Measurements from ENCODE around the gene PLCG2. TPM values are rescaled to one million over a fixed set of nuclear protein-coding genes. Genes with fewer than 3 reads are reported as not detected.
A peak's percentile ranks its signal among the peaks of the same experiment; 100 is the strongest.

PLCG2 gene
- total and polyA plus RNA-seq, 2 donors from 2014 or later = 50.7 to 55.6 TPM

DNA sequence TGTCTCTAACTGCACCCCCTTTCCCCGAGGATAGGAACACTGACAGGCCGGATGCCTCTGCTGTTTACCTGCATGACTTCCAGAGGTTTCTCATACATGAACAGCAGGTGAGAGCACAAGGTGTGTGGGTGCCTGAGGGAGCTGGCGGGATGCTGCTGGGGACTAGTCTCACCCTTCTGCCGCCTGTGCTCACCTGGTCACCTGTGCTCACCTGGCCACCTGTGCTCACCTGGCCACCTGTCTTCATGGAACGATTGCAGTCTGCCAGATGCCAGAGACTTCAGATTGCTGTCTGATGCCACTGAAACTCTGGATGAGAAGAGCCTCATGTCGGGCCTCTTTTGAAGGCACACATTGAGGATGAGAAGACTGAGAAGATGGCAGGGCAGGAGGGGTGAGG lies 104.1 kb downstream of the PLCG2 start:
- Histone ChIP-seq H3K4me1 (ENCODE audit: control insufficient read depth in 2 of 3, insufficient read depth in 2 of 3, low read depth in 1 of 3, low read length in 3 of 3) (peaks cover 0 to under 1% (median 0%) of the 10 kb centered on the region in 3 donors), H3K36me3 (ENCODE audit: control insufficient read depth in 2 of 3, insufficient read depth in 3 of 3, low read length in 3 of 3) (peaks cover 0 to 7% (median 4%) of the 10 kb centered on the region in 3 donors), H3K4me3 (ENCODE audit: low read length in 3 of 3) (no peak overlapping the region), H3K9me3 (ENCODE audit: control insufficient read depth in 2 of 3, insufficient read depth in 1 of 3, low read length in 3 of 3) (no peaks in the 10 kb centered on the region), H3K27ac (ENCODE audit: low read depth in 2 of 2, low read length in 2 of 2) (no peak overlapping the region), H3K9ac (ENCODE audit: low read length in 3 of 3) (no peak overlapping the region), H3K27me3 (ENCODE audit: control insufficient read depth, insufficient read depth, low read length) (no peaks in the 10 kb centered on the region)
- DNase-seq (no peak), FAIRE-seq (no peak)
- intact Hi-C loops (cut with DNase I) = no loop called here
- TF ChIP-seq, protein P1, sequence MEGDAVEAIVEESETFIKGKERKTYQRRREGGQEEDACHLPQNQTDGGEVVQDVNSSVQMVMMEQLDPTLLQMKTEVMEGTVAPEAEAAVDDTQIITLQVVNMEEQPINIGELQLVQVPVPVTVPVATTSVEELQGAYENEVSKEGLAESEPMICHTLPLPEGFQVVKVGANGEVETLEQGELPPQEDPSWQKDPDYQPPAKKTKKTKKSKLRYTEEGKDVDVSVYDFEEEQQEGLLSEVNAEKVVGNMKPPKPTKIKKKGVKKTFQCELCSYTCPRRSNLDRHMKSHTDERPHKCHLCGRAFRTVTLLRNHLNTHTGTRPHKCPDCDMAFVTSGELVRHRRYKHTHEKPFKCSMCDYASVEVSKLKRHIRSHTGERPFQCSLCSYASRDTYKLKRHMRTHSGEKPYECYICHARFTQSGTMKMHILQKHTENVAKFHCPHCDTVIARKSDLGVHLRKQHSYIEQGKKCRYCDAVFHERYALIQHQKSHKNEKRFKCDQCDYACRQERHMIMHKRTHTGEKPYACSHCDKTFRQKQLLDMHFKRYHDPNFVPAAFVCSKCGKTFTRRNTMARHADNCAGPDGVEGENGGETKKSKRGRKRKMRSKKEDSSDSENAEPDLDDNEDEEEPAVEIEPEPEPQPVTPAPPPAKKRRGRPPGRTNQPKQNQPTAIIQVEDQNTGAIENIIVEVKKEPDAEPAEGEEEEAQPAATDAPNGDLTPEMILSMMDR (IDR thresholded peaks at IDR 0.05; ENCODE audit: borderline replicate concordance, extremely low read depth, insufficient read depth) = no peak

DNA sequence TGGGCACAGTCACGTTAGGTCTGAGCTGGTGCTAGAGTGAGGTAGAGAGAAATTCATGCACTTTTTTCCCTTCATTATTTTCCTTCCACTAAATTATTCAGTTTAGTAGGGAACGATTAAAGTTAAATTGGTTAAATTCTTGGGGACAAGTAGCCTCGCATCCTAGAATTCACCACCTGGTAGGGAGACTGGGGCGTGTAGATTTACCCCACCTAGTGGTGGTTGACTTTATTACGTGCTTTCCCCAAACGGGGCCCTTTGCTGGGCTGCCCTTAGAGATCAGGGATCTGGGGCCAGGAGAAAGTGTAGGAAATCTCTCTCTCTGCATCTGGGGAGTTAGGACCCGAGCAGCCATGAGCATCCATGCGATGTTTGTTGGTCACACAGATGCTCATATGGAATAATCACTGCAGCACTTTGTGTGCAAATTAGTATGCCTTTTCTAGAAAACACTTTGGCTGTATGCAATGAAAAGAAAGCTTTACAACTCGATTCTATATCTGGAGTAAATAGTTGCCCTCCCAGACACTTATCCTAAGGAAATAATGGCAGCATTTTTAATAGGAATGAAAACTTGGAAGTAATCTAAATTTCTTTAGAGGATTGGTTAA lies 107.0 kb downstream of the PLCG2 start:
- no peak for FAIRE-seq
- intact Hi-C loops (cut with DNase I) = no loop called here

DNA sequence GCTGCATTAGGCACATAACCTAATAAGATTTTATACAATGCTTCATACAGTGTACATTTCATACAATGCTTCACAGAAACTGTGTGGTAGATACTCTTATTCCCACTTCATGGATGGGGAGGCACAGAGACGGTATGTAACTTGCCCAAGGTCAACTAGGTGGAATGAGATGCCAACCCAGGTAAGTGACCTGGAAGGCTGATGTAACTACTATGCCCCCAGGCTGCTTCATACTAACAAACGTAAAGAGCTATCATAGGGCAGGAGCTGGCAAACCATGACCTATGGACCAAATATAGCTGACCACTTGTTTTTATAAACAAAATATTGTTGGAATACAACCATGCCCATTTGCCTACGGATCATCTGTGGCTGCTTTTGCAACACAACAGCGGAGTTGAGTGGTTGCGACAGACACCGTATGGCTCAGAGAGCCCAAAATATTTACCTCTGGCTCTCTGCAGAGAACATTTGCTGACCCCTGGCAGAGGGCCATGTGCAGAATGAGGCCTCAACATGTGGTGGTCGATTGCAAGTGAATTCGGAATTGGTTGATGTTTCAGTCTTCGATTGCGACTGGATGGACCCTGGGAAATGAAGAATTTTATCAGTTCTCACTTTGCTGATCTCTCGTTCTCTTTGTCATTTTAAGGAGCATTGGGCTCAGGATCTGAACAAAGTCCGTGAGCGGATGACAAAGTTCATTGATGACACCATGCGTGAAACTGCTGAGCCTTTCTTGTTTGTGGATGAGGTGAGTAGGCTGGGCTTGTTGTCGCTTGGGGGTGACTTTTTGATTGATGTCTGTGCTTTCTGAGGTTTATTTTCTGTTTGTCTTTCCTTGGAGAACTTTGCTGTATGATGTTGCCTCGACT lies 109.7 kb downstream of the PLCG2 start:
- Histone ChIP-seq H3K36me3 (ENCODE audit: control insufficient read depth in 2 of 3, insufficient read depth in 3 of 3, low read length in 3 of 3) (peaks cover 0 to 10% (median 0%) of the 10 kb centered on the region in 3 donors), H3K27me3 (ENCODE audit: control insufficient read depth, insufficient read depth, low read length) (no peaks in the 10 kb centered on the region), H3K9ac (ENCODE audit: low read length in 3 of 3) (no peak overlapping the region), H3K4me3 (ENCODE audit: low read length in 3 of 3) (peak overlapping the region in 2 of 3 donors; percentile 11 to 19), H3K4me1 (ENCODE audit: control insufficient read depth in 2 of 3, insufficient read depth in 2 of 3, low read depth in 1 of 3, low read length in 3 of 3) (peaks cover 0 to 6% (median 0%) of the 10 kb centered on the region in 3 donors), H3K27ac (ENCODE audit: low read depth in 2 of 2, low read length in 2 of 2) (peak overlapping the region in 1 of 2 donors; percentile 50), H3K9me3 (ENCODE audit: control insufficient read depth in 2 of 3, insufficient read depth in 1 of 3, low read length in 3 of 3) (no peaks in the 10 kb centered on the region)
- DNase-seq (no peak), FAIRE-seq (no peak)
- intact Hi-C loops (cut with DNase I) = no loop called here
- TF ChIP-seq, protein P1 (IDR thresholded peaks at IDR 0.05; ENCODE audit: borderline replicate concordance, extremely low read depth, insufficient read depth) = no peak

More for the DNA sequence above, 107.0 kb downstream of the PLCG2 start:
- peaks cover 0 to 6% (median 0%) of the 10 kb centered on the region in 3 donors for H3K4me1 ChIP-seq (ENCODE audit: control insufficient read depth in 2 of 3, insufficient read depth in 2 of 3, low read depth in 1 of 3, low read length in 3 of 3)
- H3K9ac ChIP-seq (ENCODE audit: low read length in 3 of 3) = no peak overlapping the region
- no peak for DNase-seq
- no peak overlapping the region for H3K27ac ChIP-seq (ENCODE audit: low read depth in 2 of 2, low read length in 2 of 2)
- H3K9me3 ChIP-seq (ENCODE audit: control insufficient read depth in 2 of 3, insufficient read depth in 1 of 3, low read length in 3 of 3) = no peaks in the 10 kb centered on the region
- no peaks in the 10 kb centered on the region for H3K27me3 ChIP-seq (ENCODE audit: control insufficient read depth, insufficient read depth, low read length)
- peaks cover 0 to 4% (median 3%) of the 10 kb centered on the region in 3 donors for H3K36me3 ChIP-seq (ENCODE audit: control insufficient read depth in 2 of 3, insufficient read depth in 3 of 3, low read length in 3 of 3)
- H3K4me3 ChIP-seq (ENCODE audit: low read length in 3 of 3) = no peak overlapping the region
- TF ChIP-seq, protein P1 (IDR thresholded peaks at IDR 0.05; ENCODE audit: borderline replicate concordance, extremely low read depth, insufficient read depth) = peak; percentile 53

Data from kidney (tissue), 14 donors.